Lung (tissue), 12 donors: Measurements from ENCODE around the gene DHX32. TPM values are rescaled to one million over a fixed set of nuclear protein-coding genes. Genes with fewer than 3 reads are reported as not detected.
"Not testable (repeated sequence)": the region's sequence is repeated elsewhere in the genome, so short reads cannot be mapped to it uniquely, and the experiment has no call there.

Experiments
- ATAC-seq: fragments of 200-7000 bp; cut with Tn5 transposase; one replicate; pipeline ENCODE4 v1.9.1; 2020; ENCODE audit warnings: moderate number of reproducible peaks; ENCODE audit not compliant: insufficient read depth, low FRiP score
- DNase-seq, 3 donors: peaks; one replicate each; pipeline ENCODE4 v3.0.0-alpha.2; 2013 to 2017
- H3K27ac ChIP-seq, 2 donors: one replicate each; pipeline ENCODE4 v1.5.1; 2013; ENCODE audit warnings: mild to moderate bottlenecking in 2 of 2, moderate library complexity in 2 of 2, control low read depth in 1 of 2, inconsistent platforms in 1 of 2, low read depth in 1 of 2, low read length in 1 of 2
- H3K27me3 ChIP-seq, 3 donors: one replicate each; pipeline ENCODE4 v1.5.1; 2013; ENCODE audit warnings: low read length in 2 of 3; ENCODE audit not compliant: control insufficient read depth in 3 of 3, insufficient read depth in 3 of 3
- H3K36me3 ChIP-seq, 4 donors: one replicate each; pipeline ENCODE4 v1.5.1; 2013; ENCODE audit warnings: low read length in 4 of 4, mild to moderate bottlenecking in 1 of 4, moderate library complexity in 1 of 4; ENCODE audit not compliant: control insufficient read depth in 4 of 4, insufficient read depth in 4 of 4
- H3K4me1 ChIP-seq, 5 donors: one replicate each; pipeline ENCODE4 v1.5.1; 2013; ENCODE audit warnings: low read length in 5 of 5, mild to moderate bottlenecking in 2 of 5, moderate library complexity in 1 of 5; ENCODE audit not compliant: control insufficient read depth in 5 of 5, insufficient read depth in 5 of 5
- H3K4me3 ChIP-seq: one replicate; pipeline ENCODE4 v1.5.1; 2013; ENCODE audit warnings: mild to moderate bottlenecking, control low read depth, moderate library complexity
- H3K9ac ChIP-seq, 2 donors: one replicate each; pipeline ENCODE4 v1.5.1; 2013; ENCODE audit warnings: low read length in 2 of 2, control low read depth in 1 of 2; ENCODE audit not compliant: insufficient read depth in 1 of 2
- H3K9me3 ChIP-seq, 4 donors: one replicate each; pipeline ENCODE4 v1.5.1; 2013; ENCODE audit warnings: low read length in 3 of 4, mild to moderate bottlenecking in 1 of 4, moderate library complexity in 1 of 4; ENCODE audit not compliant: control insufficient read depth in 4 of 4, insufficient read depth in 3 of 4
- CTCF ChIP-seq: IDR thresholded peaks from 2 replicates; pipeline ENCODE4 v1.5.1; 2012; ENCODE audit warnings: mild to moderate bottlenecking; ENCODE audit errors: control extremely low read depth, extremely low read depth
- WGBS, 2 donors: extraction: QIAGEN DNeasy Blood & Tissue Kit; methylation state at CpG; one replicate each; pipeline ENCODE4 v1.1.7; 2013; 5-methylcytosine and 5-hydroxymethylcytosine counted together
- polyA plus RNA-seq, 2 donors: library from polyadenylated mRNA; stranded (reverse); fragments of 200-250 nt; gene quantifications; one replicate each; pipeline ENCODE4 v1.2.1, GENCODE V29; 2013
- total RNA-seq, 2 donors: library from RNA; depleted of rRNA in 1 of 2; stranded (reverse); fragments of >200 nt in 1 of 2; gene quantifications; one replicate each; pipeline ENCODE4 v1.2.1, GENCODE V29; 2014 to 2021
- donor health status: control.
- donor health status: control.
- donor health status: Bipolar disorder and iron deficiency.
- donor health status: healthy.
- donor health status: DM: yes; HTN: yes; CAD: no.

Gene DHX32
- total and polyA plus RNA-seq, 4 donors = 15.2 to 33.8 (median 25.5) TPM

GRCh38 chr10:125916977-125917376 is 35.9 kb upstream of the DHX32 start:
- DNase-seq (no peak), ATAC-seq (no peak)
- Histone ChIP-seq H3K9me3 (peaks cover 0 to 2% (median 0%) of the 10 kb centered on the region in 4 donors), H3K4me1 (peaks cover 0 to 4% (median 0%) of the 10 kb centered on the region in 5 donors), H3K27ac (no peak overlapping the region), H3K9ac (no peak overlapping the region), H3K4me3 (no peak overlapping the region), H3K36me3 (no peaks in the 10 kb centered on the region), H3K27me3 (no peaks in the 10 kb centered on the region)
- WGBS, 2 donors = 61 to 69% methylated on average over 3 of the region's 3 CpGs
- no peak for TF ChIP-seq CTCF

- not testable (repeated sequence) for DNase-seq, ATAC-seq, H3K36me3 ChIP-seq, H3K27me3 ChIP-seq, H3K4me1 ChIP-seq, H3K4me3 ChIP-seq, H3K9me3 ChIP-seq, H3K27ac ChIP-seq, H3K9ac ChIP-seq
- 64 to 67% methylated on average over 6 of the region's 6 CpGs for WGBS, 2 donors
These were observed 32.2 kb upstream of the DHX32 start for GRCh38 chr10:125913277-125913676.

GRCh38 chr10:125911990-125912389 is 30.9 kb upstream of the DHX32 start:
- ATAC-seq (no peak), DNase-seq (no peak)
- WGBS, 2 donors = 46 to 77% methylated on average over 4 of the region's 4 CpGs
- Histone ChIP-seq H3K27ac (no peak overlapping the region), H3K27me3 (no peaks in the 10 kb centered on the region), H3K36me3 (no peaks in the 10 kb centered on the region), H3K9ac (no peak overlapping the region), H3K4me1 (peaks cover 0 to 8% (median 0%) of the 10 kb centered on the region in 5 donors), H3K9me3 (peaks cover 0 to 4% (median 0%) of the 10 kb centered on the region in 4 donors), H3K4me3 (no peak overlapping the region)
- no peak for TF ChIP-seq CTCF

GRCh38 chr10:125911145-125911544 is 30.1 kb upstream of the DHX32 start:
- no peak overlapping the region for H3K27ac ChIP-seq
- ATAC-seq = no peak
- H3K4me3 ChIP-seq = no peak overlapping the region
- H3K27me3 ChIP-seq = no peaks in the 10 kb centered on the region
- TF ChIP-seq CTCF = no peak
- H3K4me1 ChIP-seq = peaks cover 0 to 8% (median 0%) of the 10 kb centered on the region in 5 donors
- DNase-seq = no peak
- H3K9ac ChIP-seq = no peak overlapping the region
- peaks cover 0 to 4% (median 0%) of the 10 kb centered on the region in 4 donors for H3K9me3 ChIP-seq
- no peaks in the 10 kb centered on the region for H3K36me3 ChIP-seq
- WGBS, 2 donors = 88 to 89% methylated on average over 10 of the region's 10 CpGs

- H3K27me3 ChIP-seq, H3K9me3 ChIP-seq, ATAC-seq, H3K4me1 ChIP-seq, H3K36me3 ChIP-seq, H3K27ac ChIP-seq, H3K4me3 ChIP-seq, DNase-seq, H3K9ac ChIP-seq: not testable (repeated sequence)
- WGBS, 2 donors = 53 to 82% methylated on average over 3 of the region's 3 CpGs
These were observed 28.4 kb upstream of the DHX32 start for GRCh38 chr10:125909491-125909890.

GRCh38 chr10:125908813-125909212 is 27.7 kb upstream of the DHX32 start:
- not testable (repeated sequence) for ATAC-seq, DNase-seq

More at GRCh38 chr10:125908813-125909212, 27.7 kb upstream of the DHX32 start:
- H3K36me3 ChIP-seq, H3K27me3 ChIP-seq, H3K9ac ChIP-seq, H3K4me3 ChIP-seq, H3K9me3 ChIP-seq, H3K27ac ChIP-seq, H3K4me1 ChIP-seq: not testable (repeated sequence)
- 51 to 59% methylated on average over 2 of the region's 2 CpGs for WGBS, 2 donors
